ENCODE measurements around the gene AUNIP.

The AUNIP gene

GRCh38 chr1:25895365-25895990, 36.2 kb upstream of the AUNIP start:
- no peak overlapping the region for H3K4me3 Mint-ChIP-seq
- peak; percentile 89 to 93 for DNase-seq (ENCODE audit: low spot score in 2 of 2)
- ATAC-seq = peak; percentile 95
- no peaks in the 10 kb centered on the region for H3K9me3 Mint-ChIP-seq
- H3K27ac Mint-ChIP-seq = peak overlapping the region; percentile 70
- peaks cover 34% of the 10 kb centered on the region for H3K36me3 Mint-ChIP-seq
- H3K4me1 Mint-ChIP-seq = peaks cover 6% of the 10 kb centered on the region

- ATAC-seq = no peak
- Mint-ChIP-seq H3K4me3 (no peak overlapping the region), H3K27ac (no peak overlapping the region), H3K36me3 (peaks cover 10% of the 10 kb centered on the region), H3K4me1 (peaks cover 6% of the 10 kb centered on the region), H3K9me3 (no peaks in the 10 kb centered on the region)
- DNase-seq (ENCODE audit: low spot score in 2 of 2) = no peak
Observed at GRCh38 chr1:25893116-25893515, 33.9 kb upstream of the AUNIP start.

GRCh38 chr1:25891606-25892005, 32.3 kb upstream of the AUNIP start:
- Mint-ChIP-seq H3K27ac (peak overlapping the region; percentile 23), H3K36me3 (peaks cover 7% of the 10 kb centered on the region), H3K4me3 (no peak overlapping the region), H3K4me1 (peaks cover 6% of the 10 kb centered on the region), H3K9me3 (no peaks in the 10 kb centered on the region)
- ATAC-seq (no peak), DNase-seq (ENCODE audit: low spot score in 2 of 2) (no peak)

- peaks cover 4% of the 10 kb centered on the region for H3K36me3 Mint-ChIP-seq
- peaks cover 6% of the 10 kb centered on the region for H3K4me1 Mint-ChIP-seq
- H3K4me3 Mint-ChIP-seq = no peak overlapping the region
- ATAC-seq = no peak
- no peak for DNase-seq (ENCODE audit: low spot score in 2 of 2)
- H3K9me3 Mint-ChIP-seq = no peaks in the 10 kb centered on the region
- no peak overlapping the region for H3K27ac Mint-ChIP-seq
Observed at GRCh38 chr1:25890239-25891034, 31.2 kb upstream of the AUNIP start.

GRCh38 chr1:25889470-25889869, 30.2 kb upstream of the AUNIP start:
- no peaks in the 10 kb centered on the region for H3K36me3 Mint-ChIP-seq
- H3K27ac Mint-ChIP-seq = no peak overlapping the region
- H3K9me3 Mint-ChIP-seq = no peaks in the 10 kb centered on the region
- ATAC-seq = no peak
- no peak for DNase-seq (ENCODE audit: low spot score in 2 of 2)
- H3K4me3 Mint-ChIP-seq = no peak overlapping the region
- peaks cover 6% of the 10 kb centered on the region for H3K4me1 Mint-ChIP-seq

- ATAC-seq (no peak), DNase-seq (ENCODE audit: low spot score in 2 of 2) (no peak)
- H3K4me1 Mint-ChIP-seq = peaks cover 6% of the 10 kb centered on the region
- peak overlapping the region; percentile 50 for H3K27ac Mint-ChIP-seq
- no peak overlapping the region for H3K4me3 Mint-ChIP-seq
- H3K36me3 Mint-ChIP-seq = no peaks in the 10 kb centered on the region
- no peaks in the 10 kb centered on the region for H3K9me3 Mint-ChIP-seq
Observed at GRCh38 chr1:25888426-25888987, 29.2 kb upstream of the AUNIP start.

GRCh38 chr1:25885602-25886001, 26.3 kb upstream of the AUNIP start:
- no peaks in the 10 kb centered on the region for H3K36me3 Mint-ChIP-seq
- H3K4me1 Mint-ChIP-seq = no peaks in the 10 kb centered on the region
- H3K9me3 Mint-ChIP-seq = no peaks in the 10 kb centered on the region
- no peak for ATAC-seq
- no peak overlapping the region for H3K4me3 Mint-ChIP-seq
- no peak overlapping the region for H3K27ac Mint-ChIP-seq
- DNase-seq (ENCODE audit: low spot score in 2 of 2) = no peak

- ATAC-seq = peak; percentile 23
- Mint-ChIP-seq H3K9me3 (no peaks in the 10 kb centered on the region), H3K4me1 (peaks cover 2% of the 10 kb centered on the region), H3K36me3 (no peaks in the 10 kb centered on the region), H3K27ac (no peak overlapping the region), H3K4me3 (no peak overlapping the region)
- DNase-seq (ENCODE audit: low spot score in 2 of 2) = no peak
Observed at GRCh38 chr1:25881266-25881665, 22.0 kb upstream of the AUNIP start.

- Mint-ChIP-seq H3K9me3 (no peaks in the 10 kb centered on the region), H3K4me3 (no peak overlapping the region), H3K4me1 (peaks cover 7% of the 10 kb centered on the region), H3K27ac (no peak overlapping the region), H3K36me3 (no peaks in the 10 kb centered on the region)
- ATAC-seq = no peak
- DNase-seq (ENCODE audit: low spot score in 2 of 2) = no peak
Observed at GRCh38 chr1:25880518-25880917, 21.3 kb upstream of the AUNIP start.

GRCh38 chr1:25879675-25880074, 20.4 kb upstream of the AUNIP start:
- no peak overlapping the region for H3K27ac Mint-ChIP-seq
- no peak for ATAC-seq
- no peak overlapping the region for H3K4me3 Mint-ChIP-seq
- H3K36me3 Mint-ChIP-seq = no peaks in the 10 kb centered on the region
- H3K4me1 Mint-ChIP-seq = peaks cover 12% of the 10 kb centered on the region
- no peak for DNase-seq (ENCODE audit: low spot score in 2 of 2)
- no peaks in the 10 kb centered on the region for H3K9me3 Mint-ChIP-seq

GRCh38 chr1:25878690-25879089, 19.4 kb upstream of the AUNIP start:
- DNase-seq (ENCODE audit: low spot score in 2 of 2) (no peak), ATAC-seq (no peak)
- H3K27ac Mint-ChIP-seq = no peak overlapping the region
- H3K36me3 Mint-ChIP-seq = no peaks in the 10 kb centered on the region
- H3K4me1 Mint-ChIP-seq = peaks cover 14% of the 10 kb centered on the region
- no peaks in the 10 kb centered on the region for H3K9me3 Mint-ChIP-seq
- no peak overlapping the region for H3K4me3 Mint-ChIP-seq

- Mint-ChIP-seq H3K9me3 (no peaks in the 10 kb centered on the region), H3K36me3 (no peaks in the 10 kb centered on the region), H3K27ac (no peak overlapping the region), H3K4me1 (peaks cover 14% of the 10 kb centered on the region), H3K4me3 (no peak overlapping the region)
- DNase-seq (ENCODE audit: low spot score in 2 of 2) (no peak), ATAC-seq (no peak)
Observed at GRCh38 chr1:25877155-25877554, 17.9 kb upstream of the AUNIP start.

GRCh38 chr1:25876693-25877077, 17.4 kb upstream of the AUNIP start:
- no peak overlapping the region for H3K27ac Mint-ChIP-seq
- H3K36me3 Mint-ChIP-seq = no peaks in the 10 kb centered on the region
- ATAC-seq (no peak), DNase-seq (ENCODE audit: low spot score in 2 of 2) (no peak)
- no peaks in the 10 kb centered on the region for H3K9me3 Mint-ChIP-seq
- peaks cover 14% of the 10 kb centered on the region for H3K4me1 Mint-ChIP-seq
- H3K4me3 Mint-ChIP-seq = no peak overlapping the region

- peak; percentile 67 for ATAC-seq
- Mint-ChIP-seq H3K9me3 (no peaks in the 10 kb centered on the region), H3K27ac (peak overlapping the region; percentile 87), H3K4me3 (peak overlapping the region; percentile 81), H3K4me1 (peaks cover 14% of the 10 kb centered on the region), H3K36me3 (no peaks in the 10 kb centered on the region)
- DNase-seq (ENCODE audit: low spot score in 2 of 2) = no peak
Observed at GRCh38 chr1:25875856-25876692, 16.8 kb upstream of the AUNIP start.

- ATAC-seq (peak; percentile 91), DNase-seq (ENCODE audit: low spot score in 2 of 2) (peak; percentile 53 to 74)
- H3K4me1 Mint-ChIP-seq = peaks cover 14% of the 10 kb centered on the region
- peak within 1 kb of the TSS; percentile 91 for H3K27ac Mint-ChIP-seq
- H3K4me3 Mint-ChIP-seq = peak within 1 kb of the TSS; percentile 81
- no peaks in the 10 kb centered on the region for H3K36me3 Mint-ChIP-seq
- no peaks in the 10 kb centered on the region for H3K9me3 Mint-ChIP-seq
Observed at GRCh38 chr1:25875154-25875855, 16.0 kb upstream of the AUNIP start, which contains the start of gene PAQR7. TSS of gene PAQR7 (minus strand) at chr1:25875708. CDS start at chr1:25863839, 11,869 bp downstream.
